ENCODE data around the gene DLGAP1. TPM values are rescaled to one million over a fixed set of nuclear protein-coding genes. Genes with fewer than 3 reads are reported as not detected.
"Not testable (repeated sequence)": the region's sequence is repeated elsewhere in the genome, so short reads cannot be mapped to it uniquely, and the experiment has no call there.

Gene DLGAP1
- total and polyA plus RNA-seq, 5 experiments from 2014 or later = not detected

DNA sequence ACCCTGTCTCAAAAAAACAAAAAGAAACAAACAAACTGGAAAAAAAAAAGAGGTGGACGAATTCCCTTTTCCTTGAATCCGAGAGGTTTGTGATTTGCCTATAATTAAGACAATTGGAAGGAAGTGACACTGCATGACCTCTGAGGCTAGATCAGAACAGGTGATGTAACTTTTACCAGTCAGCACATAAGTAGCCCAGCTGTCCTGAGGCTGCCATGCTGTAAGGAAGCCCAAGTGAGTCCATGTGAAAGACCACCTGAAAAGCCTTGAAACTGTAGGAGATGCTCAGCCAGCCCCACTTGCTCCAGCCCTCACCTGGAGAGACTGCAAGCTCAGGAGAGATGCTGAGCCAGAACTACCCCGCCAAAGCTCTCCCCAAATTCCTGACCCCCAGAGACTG is 838.4 kb downstream of the DLGAP1 start:
- no peak overlapping the region for H3K4me3 Mint-ChIP-seq
- H3K4me1 Mint-ChIP-seq = no peaks in the 10 kb centered on the region
- POLR2A ChIA-PET = no interaction called here

DNA sequence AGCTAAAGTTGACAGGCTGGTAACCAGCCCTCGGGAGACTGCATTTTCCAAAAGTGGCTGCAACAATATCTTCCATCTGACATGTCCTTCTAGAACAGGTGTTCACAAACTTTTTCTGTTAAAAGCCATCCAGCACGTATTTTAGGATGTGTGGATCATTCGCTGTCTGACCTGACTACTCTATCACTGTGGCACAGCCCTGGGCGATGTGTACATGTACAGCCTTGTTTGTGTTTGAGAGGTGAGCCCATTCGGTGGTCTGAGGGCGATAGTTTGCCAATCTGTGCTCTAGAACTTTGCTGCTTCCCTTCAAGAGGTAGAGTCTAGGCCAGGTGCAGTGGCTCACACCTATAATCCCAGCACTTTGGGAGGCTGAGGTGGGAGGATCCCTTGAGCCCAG is 839.0 kb downstream of the DLGAP1 start:
- no peak for DNase-seq
- Mint-ChIP-seq H3K9me3 (no peaks in the 10 kb centered on the region), H3K4me1 (no peaks in the 10 kb centered on the region), H3K36me3 (no peaks in the 10 kb centered on the region), H3K27me3 (peaks cover 0 to 4% (median 0%) of the 10 kb centered on the region in 5 donors), H3K27ac (no peak overlapping the region), H3K4me3 (no peak overlapping the region)
- POLR2A ChIA-PET = no interaction called here
- no peak for ATAC-seq

More for the DNA sequence above, 838.4 kb downstream of the DLGAP1 start:
- no peak for DNase-seq
- Mint-ChIP-seq H3K36me3 (no peaks in the 10 kb centered on the region), H3K27ac (peak overlapping the region in 1 of 10 donors; percentile 21), H3K27me3 (peaks cover 0 to 1% (median 0%) of the 10 kb centered on the region in 5 donors), H3K9me3 (no peaks in the 10 kb centered on the region)
- no peak for ATAC-seq

DNA sequence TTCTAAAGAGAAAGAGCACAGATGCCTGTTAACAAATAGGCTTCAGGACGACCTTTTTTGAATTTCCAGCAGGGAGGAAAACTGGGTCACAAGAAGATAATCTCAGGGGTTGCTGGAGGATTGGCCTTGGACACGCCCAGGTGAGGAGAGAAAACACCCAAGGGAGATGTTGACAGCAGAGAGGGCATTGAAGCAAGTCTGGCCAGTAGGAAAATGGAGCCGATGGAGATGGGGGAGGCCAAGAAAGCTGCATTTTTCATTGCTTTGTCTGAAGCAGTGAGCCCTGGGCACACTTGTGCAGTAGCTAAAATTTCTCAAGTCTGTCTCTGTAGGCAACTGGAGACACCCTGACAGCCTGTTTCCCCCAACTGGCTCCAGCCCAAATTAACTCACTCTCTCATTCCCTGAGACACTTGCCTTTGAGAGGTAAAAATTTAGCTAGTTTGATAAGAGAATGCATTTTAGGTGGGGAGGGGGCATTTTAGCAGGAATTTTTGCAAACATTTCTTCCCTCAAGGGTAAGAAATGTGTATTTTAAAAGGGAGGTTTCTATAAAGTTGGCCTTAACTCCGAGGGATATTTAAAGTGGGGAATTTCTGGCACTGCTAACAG is 839.6 kb downstream of the DLGAP1 start:
- Mint-ChIP-seq H3K36me3 (no peaks in the 10 kb centered on the region), H3K27me3 (peaks cover 0 to 4% (median 0%) of the 10 kb centered on the region in 5 donors), H3K27ac (no peak overlapping the region), H3K9me3 (no peaks in the 10 kb centered on the region), H3K4me1 (no peaks in the 10 kb centered on the region), H3K4me3 (no peak overlapping the region)
- POLR2A ChIA-PET = no interaction called here
- no peak for ATAC-seq
- DNase-seq = no peak

DNA sequence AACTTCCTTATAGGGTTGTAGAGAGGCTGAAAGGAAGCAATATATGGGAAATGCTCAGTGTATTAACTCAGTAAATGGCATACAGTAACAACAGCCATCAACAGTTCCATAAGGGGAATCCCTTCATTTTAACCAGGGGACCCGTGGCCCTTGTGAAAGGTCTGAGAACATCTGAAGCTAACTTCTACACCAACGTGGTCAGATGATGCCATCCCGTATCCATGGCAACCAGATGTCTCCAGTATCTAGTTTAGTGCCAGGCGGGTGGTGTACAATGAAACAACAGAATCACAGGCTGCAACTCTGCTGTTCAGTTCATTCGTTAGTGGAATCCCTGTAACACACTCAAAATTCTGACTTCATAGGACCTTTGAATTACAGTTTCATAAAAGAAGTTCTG is 842.8 kb downstream of the DLGAP1 start:
- DNase-seq (no peak), ATAC-seq (no peak)
- Mint-ChIP-seq H3K4me1 (peaks cover 0 to 8% (median 6%) of the 10 kb centered on the region in 4 donors), H3K36me3 (no peaks in the 10 kb centered on the region), H3K9me3 (no peaks in the 10 kb centered on the region), H3K27me3 (peaks cover 0 to 7% (median 2%) of the 10 kb centered on the region in 5 donors), H3K27ac (no peak overlapping the region), H3K4me3 (no peak overlapping the region)
- POLR2A ChIA-PET = no interaction called here

- no peak for ATAC-seq
- H3K4me1 Mint-ChIP-seq = peaks cover 0 to 13% (median 9%) of the 10 kb centered on the region in 4 donors
- peak overlapping the region in 2 of 10 donors; percentile 11 to 33 for H3K27ac Mint-ChIP-seq
- H3K27me3 Mint-ChIP-seq = peaks cover 0 to 7% (median 2%) of the 10 kb centered on the region in 5 donors
- H3K36me3 Mint-ChIP-seq = no peaks in the 10 kb centered on the region
- H3K4me3 Mint-ChIP-seq = no peak overlapping the region
- no peak for DNase-seq
- H3K9me3 Mint-ChIP-seq = no peaks in the 10 kb centered on the region
- POLR2A ChIA-PET = no interaction called here
Observed at GRCh38 chr18:3611313-3612090, 843.6 kb downstream of the DLGAP1 start.

GRCh38 chr18:3610813-3611212 is 844.3 kb downstream of the DLGAP1 start:
- ATAC-seq (no peak), DNase-seq (no peak)
- Mint-ChIP-seq H3K9me3 (no peaks in the 10 kb centered on the region), H3K4me3 (no peak overlapping the region), H3K4me1 (peaks cover 0 to 13% (median 9%) of the 10 kb centered on the region in 4 donors), H3K36me3 (no peaks in the 10 kb centered on the region), H3K27me3 (peaks cover 0 to 7% (median 2%) of the 10 kb centered on the region in 5 donors), H3K27ac (no peak overlapping the region)
- POLR2A ChIA-PET = interaction anchor here (1.2 kb wide), 1 partner anchor 16 kb away, joined by 4 read pairs; no protein-coding TSS in a partner anchor

GRCh38 chr18:3610188-3610708 is 844.9 kb downstream of the DLGAP1 start:
- H3K27ac Mint-ChIP-seq = no peak overlapping the region
- POLR2A ChIA-PET = interaction anchor here (1.2 kb wide), 1 partner anchor 16 kb away, joined by 4 read pairs; no protein-coding TSS in a partner anchor
- ATAC-seq (no peak), DNase-seq (no peak)
- H3K36me3 Mint-ChIP-seq = no peaks in the 10 kb centered on the region
- H3K4me1 Mint-ChIP-seq = peaks cover 0 to 13% (median 9%) of the 10 kb centered on the region in 4 donors
- no peaks in the 10 kb centered on the region for H3K9me3 Mint-ChIP-seq
- peaks cover 0 to 7% (median 2%) of the 10 kb centered on the region in 5 donors for H3K27me3 Mint-ChIP-seq
- no peak overlapping the region for H3K4me3 Mint-ChIP-seq

DNA sequence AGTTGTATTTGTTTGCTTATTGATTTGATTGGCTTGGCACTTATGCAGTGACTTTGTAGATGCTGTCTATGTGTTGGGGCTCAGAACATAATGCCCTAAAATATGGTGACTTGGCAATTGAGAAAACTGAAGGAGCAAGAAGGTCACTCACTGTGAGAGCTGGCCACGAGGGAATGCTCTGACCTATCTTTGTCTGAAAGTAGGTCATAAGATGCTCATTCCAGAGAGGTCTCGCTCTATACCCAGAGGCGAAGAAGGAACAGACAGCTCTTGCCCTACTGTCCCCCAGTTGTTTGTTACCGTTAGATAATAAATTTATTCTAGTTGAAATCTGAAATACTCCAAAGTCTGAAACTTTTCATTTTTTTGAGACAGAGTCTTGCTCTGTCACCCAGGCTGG is 846.6 kb downstream of the DLGAP1 start:
- H3K36me3 Mint-ChIP-seq = no peaks in the 10 kb centered on the region
- H3K4me3 Mint-ChIP-seq = peak overlapping the region in 1 of 10 donors; percentile 5
- H3K4me1 Mint-ChIP-seq = peaks cover 0 to 13% (median 9%) of the 10 kb centered on the region in 4 donors
- no peak for ATAC-seq
- H3K27me3 Mint-ChIP-seq = peaks cover 0 to 7% (median 2%) of the 10 kb centered on the region in 5 donors
- no peak for DNase-seq
- no peak overlapping the region for H3K27ac Mint-ChIP-seq
- no peaks in the 10 kb centered on the region for H3K9me3 Mint-ChIP-seq
- POLR2A ChIA-PET = no interaction called here

GRCh38 chr18:3608099-3608453 is 847.0 kb downstream of the DLGAP1 start:
- not testable (repeated sequence) for DNase-seq, H3K9me3 Mint-ChIP-seq, H3K27me3 Mint-ChIP-seq, H3K36me3 Mint-ChIP-seq, ATAC-seq, H3K27ac Mint-ChIP-seq
- Mint-ChIP-seq H3K4me1 (peaks cover 0 to 13% (median 9%) of the 10 kb centered on the region in 4 donors), H3K4me3 (peak overlapping the region in 1 of 10 donors; percentile 5)
- POLR2A ChIA-PET = interaction anchor here (0.6 kb wide), 1 partner anchor 12 kb away, joined by 3 read pairs; no protein-coding TSS in a partner anchor

- no peaks in the 10 kb centered on the region for H3K36me3 Mint-ChIP-seq
- H3K9me3 Mint-ChIP-seq = no peaks in the 10 kb centered on the region
- H3K4me3 Mint-ChIP-seq = peak overlapping the region in 3 of 10 donors; percentile 4 to 64 (median 37)
- no peak for DNase-seq
- H3K4me1 Mint-ChIP-seq = peaks cover 0 to 13% (median 9%) of the 10 kb centered on the region in 4 donors
- H3K27me3 Mint-ChIP-seq = peaks cover 0 to 5% (median 2%) of the 10 kb centered on the region in 5 donors
- peak overlapping the region in 1 of 10 donors; percentile 58 for H3K27ac Mint-ChIP-seq
- POLR2A ChIA-PET = interaction anchor here (0.6 to 3.1 kb wide), 2 partner anchors 11 to 13 kb away, joined by 3 to 37 read pairs; no protein-coding TSS in a partner anchor
- no peak for ATAC-seq
Observed at GRCh38 chr18:3607309-3608098, 847.6 kb downstream of the DLGAP1 start.

DNA sequence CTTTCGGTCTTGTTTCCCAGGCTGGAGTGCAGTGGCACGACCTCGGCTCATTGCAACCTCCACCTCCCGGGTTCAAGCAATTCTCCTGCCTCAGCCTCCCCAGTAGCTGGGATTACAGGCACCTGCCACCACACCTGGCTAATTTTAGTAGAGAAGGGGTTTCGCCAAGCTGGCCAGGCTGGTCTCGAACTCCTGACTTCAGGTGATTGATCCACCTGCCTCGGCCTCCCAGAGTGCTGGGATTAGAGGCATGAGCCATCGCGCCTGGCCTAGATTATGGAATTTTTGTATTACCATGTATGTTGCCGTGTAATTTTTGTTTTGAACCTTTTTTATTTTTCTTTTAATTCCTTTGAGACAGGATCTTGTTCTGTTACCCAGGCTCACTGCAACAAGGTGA is 848.2 kb downstream of the DLGAP1 start:
- peak overlapping the region in 2 of 10 donors; percentile 36 to 58 for H3K27ac Mint-ChIP-seq

DNA sequence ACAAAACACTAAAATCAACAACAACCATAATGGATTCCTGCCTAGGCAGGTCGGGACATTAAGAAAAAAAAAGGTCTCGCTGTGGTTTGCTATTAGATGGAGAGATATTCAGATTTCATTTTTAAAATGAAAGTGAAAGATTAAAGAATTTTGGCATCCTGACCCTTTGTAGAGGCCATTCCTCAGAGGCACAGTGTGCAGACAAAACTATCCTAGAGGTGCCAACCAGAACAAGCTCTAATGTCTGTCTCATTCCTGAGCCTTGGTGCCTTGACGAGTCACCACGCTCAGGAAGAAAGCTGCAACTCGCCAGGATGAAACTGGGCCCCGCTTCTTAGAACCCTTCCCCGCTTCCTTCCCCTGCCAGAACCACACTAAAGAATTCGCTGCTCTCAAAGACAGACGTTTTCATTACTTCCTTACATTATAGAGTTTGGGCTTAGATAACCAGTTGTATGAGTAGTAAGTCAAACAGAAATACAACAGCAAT is 849.1 kb downstream of the DLGAP1 start:
- H3K27me3 Mint-ChIP-seq = peaks cover 0 to 5% (median 0%) of the 10 kb centered on the region in 5 donors
- H3K4me3 Mint-ChIP-seq = no peak overlapping the region
- no peaks in the 10 kb centered on the region for H3K36me3 Mint-ChIP-seq
- no peaks in the 10 kb centered on the region for H3K9me3 Mint-ChIP-seq
- POLR2A ChIA-PET = interaction anchor here (0.5 to 3.1 kb wide), 7 partner anchors 12 to 359 kb away, joined by 3 to 37 read pairs (median 4); partner anchors contain the start of gene TGIF1
- ATAC-seq (peak; percentile 57 to 66), DNase-seq (peak in 6 of 10 donors; percentile 18 to 62 (median 44))
- H3K27ac Mint-ChIP-seq = no peak overlapping the region
- H3K4me1 Mint-ChIP-seq = peaks cover 0 to 16% (median 10%) of the 10 kb centered on the region in 4 donors

More for the DNA sequence above, 848.2 kb downstream of the DLGAP1 start:
- Mint-ChIP-seq H3K4me1 (peaks cover 0 to 16% (median 10%) of the 10 kb centered on the region in 4 donors), H3K4me3 (peak overlapping the region in 4 of 10 donors; percentile 6 to 40 (median 24))
- H3K9me3 Mint-ChIP-seq, DNase-seq, H3K36me3 Mint-ChIP-seq, ATAC-seq, H3K27me3 Mint-ChIP-seq: not testable (repeated sequence)
- POLR2A ChIA-PET = interaction anchor here (1.8 to 3.1 kb wide), 2 partner anchors 13 to 158 kb away, joined by 7 to 37 read pairs; partner anchors contain the start of gene TGIF1
